GM21737 (cell line): Measurements from ENCODE around the gene TAB3.
A peak's percentile ranks its signal among the peaks of the same experiment; 100 is the strongest.

Experiments
- ATAC-seq: cut with Tn5 transposase; IDR thresholded peaks from one replicate; pipeline ENCODE4 v1.9.1; 2021; ENCODE audit warnings: mild to moderate bottlenecking, moderate library complexity; ENCODE audit not compliant: unreplicated experiment

The TAB3 gene

GRCh38 chrX:30887288-30887687, 1.8 kb downstream of the TAB3 start:
- no peak for ATAC-seq

GRCh38 chrX:30885136-30885535, 3.9 kb downstream of the TAB3 start:
- ATAC-seq: no peak

GRCh38 chrX:30883138-30883537, 5.9 kb downstream of the TAB3 start:
- ATAC-seq: no peak

- ATAC-seq: no peak
Observed at GRCh38 chrX:30881797-30882196, 7.3 kb downstream of the TAB3 start.

- no peak for ATAC-seq
Observed at GRCh38 chrX:30881390-30881789, 7.7 kb downstream of the TAB3 start.

- ATAC-seq: no peak
Observed at GRCh38 chrX:30880058-30880457, 9.0 kb downstream of the TAB3 start.

GRCh38 chrX:30876367-30876766, 12.7 kb downstream of the TAB3 start:
- no peak for ATAC-seq

GRCh38 chrX:30875957-30876356, 13.1 kb downstream of the TAB3 start:
- no peak for ATAC-seq

GRCh38 chrX:30874851-30875250, 14.2 kb downstream of the TAB3 start:
- ATAC-seq: no peak

- no peak for ATAC-seq
Observed at GRCh38 chrX:30870572-30870971, 18.5 kb downstream of the TAB3 start.

GRCh38 chrX:30865612-30866011, 23.4 kb downstream of the TAB3 start:
- no peak for ATAC-seq

- ATAC-seq: no peak
Observed at GRCh38 chrX:30865015-30865414, 24.0 kb downstream of the TAB3 start.

- no peak for ATAC-seq
Observed at GRCh38 chrX:30864383-30864785, 24.7 kb downstream of the TAB3 start.

- ATAC-seq: no peak
Observed at GRCh38 chrX:30863974-30864373, 25.1 kb downstream of the TAB3 start.

- ATAC-seq: no peak
Observed at GRCh38 chrX:30858098-30858497, 31.0 kb downstream of the TAB3 start.

- no peak for ATAC-seq
Observed at GRCh38 chrX:30851449-30851848, 37.6 kb downstream of the TAB3 start.

GRCh38 chrX:30835373-30835772, 53.7 kb downstream of the TAB3 start:
- no peak for ATAC-seq

GRCh38 chrX:30833896-30834295, 55.2 kb downstream of the TAB3 start:
- ATAC-seq: no peak

- ATAC-seq: peak; percentile 74
Observed at GRCh38 chrX:30831082-30831481, 58.0 kb downstream of the TAB3 start.

- ATAC-seq: no peak
Observed at GRCh38 chrX:30830326-30830943, 58.6 kb downstream of the TAB3 start.

- no peak for ATAC-seq
Observed at GRCh38 chrX:30824275-30824674, 64.8 kb downstream of the TAB3 start.

GRCh38 chrX:30822764-30823163, 66.3 kb downstream of the TAB3 start:
- peak; percentile 15 for ATAC-seq

- peak; percentile 76 for ATAC-seq
Observed at GRCh38 chrX:30822068-30822681, 66.9 kb downstream of the TAB3 start.
